GM12874 (cell line): ENCODE results near the gene FGFBP1.

Experiments used
- CTCF ChIP-seq: IDR thresholded peaks from 2 replicates; pipeline ENCODE4 v1.5.1; 2011; ENCODE audit warnings: low read depth, mild to moderate bottlenecking, control low read depth, low read length, moderate library complexity; ENCODE audit not compliant: insufficient read depth

Gene FGFBP1

GRCh38 chr4:15898902-15899301, 39.6 kb downstream of the FGFBP1 start:
- TF ChIP-seq CTCF, result no peak

DNA sequence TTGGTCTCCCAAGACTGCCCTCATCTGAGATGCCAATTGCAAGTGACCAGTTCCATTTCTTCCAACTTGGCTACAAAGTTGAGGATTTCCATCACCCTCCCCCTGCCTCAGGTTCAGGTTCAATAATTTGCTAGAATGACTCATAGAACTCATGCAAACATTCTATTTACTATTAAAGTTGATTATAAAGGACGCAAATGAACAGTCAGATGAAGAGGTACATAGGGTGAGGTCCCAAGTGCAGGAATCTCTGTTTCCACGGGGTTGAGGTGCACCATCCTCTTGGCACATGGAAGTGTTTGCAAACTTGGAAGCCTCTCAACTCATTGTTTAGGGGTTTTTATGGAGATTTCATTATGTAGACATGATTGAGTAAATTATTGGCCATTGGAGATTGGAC, 41.0 kb downstream of the FGFBP1 start:
- no peak for TF ChIP-seq CTCF

- TF ChIP-seq CTCF, result no peak
Measured at GRCh38 chr4:15894921-15895916, 43.3 kb downstream of the FGFBP1 start.

DNA sequence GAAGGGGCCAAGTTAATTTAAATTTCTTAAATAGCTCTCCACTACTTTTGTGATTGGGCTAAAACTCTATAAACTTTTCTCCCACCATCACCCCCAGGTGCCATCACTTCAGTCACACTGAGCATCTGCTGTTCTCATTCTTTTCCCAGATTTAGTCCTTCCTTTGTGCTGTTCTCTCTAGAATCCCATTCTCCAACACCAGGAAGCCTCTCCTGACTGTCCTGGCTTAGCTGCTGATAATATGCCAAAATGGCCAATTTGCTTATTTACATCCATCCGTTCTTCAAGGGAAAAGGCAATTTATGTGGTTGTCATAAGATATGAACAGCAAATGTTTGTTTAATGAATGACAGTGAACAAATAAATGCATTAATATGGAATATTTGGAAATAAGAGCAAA, 44.1 kb downstream of the FGFBP1 start:
- no peak for TF ChIP-seq CTCF

GRCh38 chr4:15893962-15894361, 44.6 kb downstream of the FGFBP1 start:
- TF ChIP-seq CTCF, result no peak

- TF ChIP-seq CTCF, result no peak
Measured at GRCh38 chr4:15891312-15891711, 47.2 kb downstream of the FGFBP1 start.

- TF ChIP-seq CTCF, result no peak
Measured at GRCh38 chr4:15890246-15890829, 48.2 kb downstream of the FGFBP1 start.
